Thyroid gland (tissue), 4 donors: ENCODE measurements around the gene SPRR5. TPM values are rescaled to one million over a fixed set of nuclear protein-coding genes. Genes with fewer than 3 reads are reported as not detected.

Source experiments
- DNase-seq, 2 donors: peaks; one replicate each; pipeline ENCODE4 v3.0.0-alpha.2; 2019
- H3K27ac ChIP-seq, 3 donors: fragments of 200-600 bp; sonication (generic); 1 replicate in 2 of 3; 2 replicates in 1 of 3; pipeline ENCODE4 v1.5.1; 2016 to 2019; ENCODE audit warnings: mild to moderate bottlenecking in 1 of 3, moderate library complexity in 1 of 3
- H3K27me3 ChIP-seq: fragments of 200-600 bp; sonication (generic); one replicate; pipeline ENCODE4 v1.5.1; 2019
- H3K36me3 ChIP-seq, 2 donors: fragments of 200-600 bp; sonication (generic); one replicate each; pipeline ENCODE4 v1.5.1; 2016 to 2019
- H3K4me1 ChIP-seq, 2 donors: fragments of 200-600 bp; sonication (generic); one replicate each; pipeline ENCODE4 v1.5.1; 2017 to 2019
- H3K4me3 ChIP-seq, 3 donors: fragments of 200-600 bp; sonication (generic); replicated peaks in 1 of 3; 1 replicate in 2 of 3; 2 replicates in 1 of 3; pipeline ENCODE4 v1.5.1; 2016; ENCODE audit warnings: mild to moderate bottlenecking in 1 of 3
- H3K9me3 ChIP-seq: fragments of 200-600 bp; sonication (generic); one replicate; pipeline ENCODE4 v1.5.1; 2017
- CTCF ChIP-seq, 6 experiments: fragments of 200-600 bp in 3 of 6; fragments of 450-650 bp in 3 of 6; sonication (generic) in 3 of 6; IDR thresholded peaks; one replicate each; pipeline ENCODE4 v1.5.1; 2016 to 2019; ENCODE audit warnings: antibody characterized with exemption in 6 of 6, mild to moderate bottlenecking in 2 of 6, inconsistent platforms in 1 of 6, moderate library complexity in 1 of 6
- POLR2A ChIP-seq, 2 donors: fragments of 450-650 bp; IDR thresholded peaks; one replicate each; pipeline ENCODE4 v1.6.1; 2017; ENCODE audit warnings: antibody characterized with exemption in 2 of 2, mild to moderate bottlenecking in 2 of 2, moderate library complexity in 1 of 2
- WGBS, 2 donors: methylation state at CpG; one replicate each; pipeline ENCODE4 v1.1.5; 2017; 5-methylcytosine and 5-hydroxymethylcytosine counted together
- intact Hi-C: fragments of 100-400 bp; cut with DNase I; formaldehyde crosslinking; loops from one replicate; pipeline ENCODE4 v1.15.1; 2023
- total RNA-seq, 4 donors: library from RNA; depleted of rRNA; stranded (reverse); fragments of >200 nt; gene quantifications; one replicate each; pipeline ENCODE4 v1.2.3, GENCODE V29; 2016

The SPRR5 gene
- total RNA-seq, 4 donors from 2014 or later = not detected

- TF ChIP-seq POLR2A (IDR thresholded peaks at IDR 0.05) (no peak), CTCF (IDR thresholded peaks at IDR 0.05) (no peak)
- no peak overlapping the region for H3K4me3 ChIP-seq
- no peak overlapping the region for H3K27ac ChIP-seq
- no peak for DNase-seq
- no peaks in the 10 kb centered on the region for H3K4me1 ChIP-seq
- intact Hi-C loops = no loop called here
- H3K36me3 ChIP-seq = no peaks in the 10 kb centered on the region
- H3K27me3 ChIP-seq = no peaks in the 10 kb centered on the region
- H3K9me3 ChIP-seq = no peaks in the 10 kb centered on the region
- WGBS, 2 donors = 74 to 87% methylated on average over 2 of the region's 2 CpGs
Observed at GRCh38 chr1:152969036-152969435, 22.0 kb downstream of the SPRR5 start.

- H3K9me3 ChIP-seq = no peaks in the 10 kb centered on the region
- no peak for DNase-seq
- no peak within 1 kb of the TSS for H3K4me3 ChIP-seq
- WGBS, 2 donors = 72 to 80% methylated on average over 6 of the region's 6 CpGs
- no peaks in the 10 kb centered on the region for H3K36me3 ChIP-seq
- intact Hi-C loops = no loop called here
- no peaks in the 10 kb centered on the region for H3K4me1 ChIP-seq
- H3K27me3 ChIP-seq = no peaks in the 10 kb centered on the region
- TF ChIP-seq CTCF (IDR thresholded peaks at IDR 0.05) = no peak
- TF ChIP-seq POLR2A (IDR thresholded peaks at IDR 0.05) = no peak
- no peak within 1 kb of the TSS for H3K27ac ChIP-seq
Observed at GRCh38 chr1:152970495-152970894, 23.5 kb downstream of the SPRR5 start, which contains the start of gene SPRR4. Gene SPRR4 (plus strand): TSS chr1:152970648. CDS start chr1:152971891, 1,243 bp downstream.

- WGBS, 2 donors = 77 to 85% methylated on average over 4 of the region's 4 CpGs
- H3K27ac ChIP-seq = no peak overlapping the region
- TF ChIP-seq CTCF (IDR thresholded peaks at IDR 0.05) (no peak), POLR2A (IDR thresholded peaks at IDR 0.05) (no peak)
- DNase-seq = no peak
- H3K27me3 ChIP-seq = no peaks in the 10 kb centered on the region
- no peak overlapping the region for H3K4me3 ChIP-seq
- H3K36me3 ChIP-seq = no peaks in the 10 kb centered on the region
- H3K9me3 ChIP-seq = no peaks in the 10 kb centered on the region
- intact Hi-C loops = no loop called here
- no peaks in the 10 kb centered on the region for H3K4me1 ChIP-seq
Observed at GRCh38 chr1:152972196-152972886, 25.3 kb downstream of the SPRR5 start.

- H3K27me3 ChIP-seq = no peaks in the 10 kb centered on the region
- H3K27ac ChIP-seq = no peak overlapping the region
- H3K4me1 ChIP-seq = no peaks in the 10 kb centered on the region
- H3K4me3 ChIP-seq = no peak overlapping the region
- H3K36me3 ChIP-seq = no peaks in the 10 kb centered on the region
- DNase-seq = no peak
- TF ChIP-seq CTCF (IDR thresholded peaks at IDR 0.05) (no peak), POLR2A (IDR thresholded peaks at IDR 0.05) (no peak)
- intact Hi-C loops = no loop called here
- H3K9me3 ChIP-seq = no peaks in the 10 kb centered on the region
- 77 to 79% methylated on average over 1 of the region's 1 CpG for WGBS, 2 donors
Observed at GRCh38 chr1:152976688-152977087, 29.7 kb downstream of the SPRR5 start.

- intact Hi-C loops = no loop called here
- DNase-seq = no peak
- H3K4me1 ChIP-seq = no peaks in the 10 kb centered on the region
- H3K36me3 ChIP-seq = no peaks in the 10 kb centered on the region
- H3K4me3 ChIP-seq = no peak overlapping the region
- H3K27me3 ChIP-seq = no peaks in the 10 kb centered on the region
- no peak for TF ChIP-seq CTCF (IDR thresholded peaks at IDR 0.05)
- TF ChIP-seq POLR2A (IDR thresholded peaks at IDR 0.05) = no peak
- no peak overlapping the region for H3K27ac ChIP-seq
- no peaks in the 10 kb centered on the region for H3K9me3 ChIP-seq
Observed at GRCh38 chr1:152977614-152978013, 30.6 kb downstream of the SPRR5 start.
